GM21447 (cell line): ENCODE results near the gene LSP1.
"Not testable (repeated sequence)": the region's sequence is repeated elsewhere in the genome, so short reads cannot be mapped to it uniquely, and the experiment has no call there.

Experiments used
- ATAC-seq: cut with Tn5 transposase; IDR thresholded peaks from one replicate; pipeline ENCODE4 v1.9.1; 2021; ENCODE audit not compliant: unreplicated experiment

LSP1 gene, protein sequence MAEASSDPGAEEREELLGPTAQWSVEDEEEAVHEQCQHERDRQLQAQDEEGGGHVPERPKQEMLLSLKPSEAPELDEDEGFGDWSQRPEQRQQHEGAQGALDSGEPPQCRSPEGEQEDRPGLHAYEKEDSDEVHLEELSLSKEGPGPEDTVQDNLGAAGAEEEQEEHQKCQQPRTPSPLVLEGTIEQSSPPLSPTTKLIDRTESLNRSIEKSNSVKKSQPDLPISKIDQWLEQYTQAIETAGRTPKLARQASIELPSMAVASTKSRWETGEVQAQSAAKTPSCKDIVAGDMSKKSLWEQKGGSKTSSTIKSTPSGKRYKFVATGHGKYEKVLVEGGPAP

DNA sequence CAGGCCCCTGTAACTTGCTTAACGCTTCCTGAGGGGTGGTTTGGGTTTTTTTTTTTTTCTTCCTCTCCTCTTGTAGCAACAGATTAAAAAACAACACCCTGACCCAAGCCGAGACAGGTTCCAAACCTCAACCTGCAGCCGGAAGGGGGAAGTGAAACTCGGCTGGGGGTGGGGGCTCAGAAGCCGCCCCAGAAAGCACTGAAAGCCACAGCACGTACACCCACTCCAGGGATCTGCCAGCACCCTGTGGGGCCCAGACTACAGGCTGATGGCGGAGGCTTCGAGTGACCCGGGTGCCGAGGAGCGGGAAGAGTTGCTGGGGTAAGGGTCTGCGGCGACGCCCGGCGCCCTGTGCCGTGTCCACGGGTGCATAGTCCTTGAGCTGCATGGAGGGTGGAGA lies at the start of gene LSP1:
Gene LSP1 (plus strand): TSS at position 208 of the 400 bp plus-strand sequence. CDS start 61 bp downstream, at position 269.
- peak; percentile 40 for ATAC-seq

- ATAC-seq: no peak
Observed at GRCh38 chr11:1803246-1803645, 49.6 kb upstream of the LSP1 start.

GRCh38 chr11:1803835-1804519 lies 48.9 kb upstream of the LSP1 start:
- not testable (repeated sequence) for ATAC-seq

DNA sequence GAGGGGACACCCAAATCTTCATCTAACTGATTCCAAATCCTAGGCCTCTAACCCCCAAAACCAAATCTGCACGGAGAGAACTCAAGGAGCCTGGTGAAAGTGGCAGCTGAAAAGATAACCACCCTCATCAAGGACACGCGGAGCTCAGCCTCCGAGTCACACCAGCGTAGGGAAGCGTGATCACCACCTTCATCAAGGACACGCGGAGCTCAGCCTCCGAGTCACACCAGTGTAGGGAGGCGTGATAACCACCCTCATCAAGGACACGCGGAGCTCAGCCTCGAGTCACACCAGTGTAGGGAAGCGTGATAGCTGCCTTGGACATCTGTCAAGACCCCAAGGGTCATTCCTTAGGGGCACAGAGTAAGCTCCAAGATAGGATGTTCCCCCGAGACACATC lies 47.4 kb upstream of the LSP1 start:
- ATAC-seq: no peak

- no peak for ATAC-seq
Observed at GRCh38 chr11:1807264-1807995, 45.5 kb upstream of the LSP1 start.

GRCh38 chr11:1810761-1811160 lies 42.1 kb upstream of the LSP1 start:
- ATAC-seq: no peak

GRCh38 chr11:1812274-1812673 lies 40.6 kb upstream of the LSP1 start:
- ATAC-seq: no peak

DNA sequence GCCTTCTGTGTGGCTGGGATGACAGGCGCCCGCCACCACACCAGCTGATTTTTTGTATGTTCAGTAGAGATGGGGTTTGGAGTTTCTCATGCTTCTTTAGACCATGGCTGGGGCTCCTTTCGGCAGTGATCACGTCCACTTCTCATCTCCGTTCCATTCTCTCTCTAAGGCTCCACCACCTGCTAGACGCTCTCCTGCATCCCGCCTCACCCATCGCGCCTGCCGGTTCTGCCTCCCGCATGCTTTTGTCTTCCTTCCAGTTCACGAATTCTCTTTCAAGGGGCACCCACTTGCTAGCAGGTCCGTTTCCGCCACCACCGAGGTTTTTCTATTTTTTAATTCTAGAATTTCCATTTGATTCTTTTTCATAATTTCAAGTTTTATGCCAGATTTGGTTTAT lies 40.1 kb upstream of the LSP1 start:
- ATAC-seq: no peak

- not testable (repeated sequence) for ATAC-seq
Observed at GRCh38 chr11:1813356-1813755, 39.5 kb upstream of the LSP1 start.

DNA sequence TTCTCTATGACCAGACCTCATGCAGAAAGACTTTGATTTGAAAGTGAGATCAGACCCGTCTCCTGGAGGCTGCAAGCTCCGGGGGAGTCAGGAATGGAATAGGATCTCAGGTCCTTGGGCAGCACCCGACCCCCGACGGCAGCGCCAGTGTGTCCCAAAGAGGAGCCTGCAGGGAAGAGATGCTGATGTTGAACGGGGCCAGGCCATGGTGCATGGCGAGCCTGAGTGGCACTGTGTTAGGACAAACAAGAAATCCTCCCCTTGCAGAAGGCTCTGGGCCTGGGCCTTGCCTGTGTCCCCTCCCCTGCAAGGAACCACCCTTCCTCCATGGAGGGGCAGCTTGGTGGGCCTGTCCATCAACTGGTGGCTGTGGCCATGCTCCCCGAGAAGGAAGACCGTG lies 38.2 kb upstream of the LSP1 start:
- no peak for ATAC-seq

- ATAC-seq: no peak
Observed at GRCh38 chr11:1815311-1815710, 37.6 kb upstream of the LSP1 start.

- no peak for ATAC-seq
Observed at GRCh38 chr11:1815751-1816150, 37.1 kb upstream of the LSP1 start.

DNA sequence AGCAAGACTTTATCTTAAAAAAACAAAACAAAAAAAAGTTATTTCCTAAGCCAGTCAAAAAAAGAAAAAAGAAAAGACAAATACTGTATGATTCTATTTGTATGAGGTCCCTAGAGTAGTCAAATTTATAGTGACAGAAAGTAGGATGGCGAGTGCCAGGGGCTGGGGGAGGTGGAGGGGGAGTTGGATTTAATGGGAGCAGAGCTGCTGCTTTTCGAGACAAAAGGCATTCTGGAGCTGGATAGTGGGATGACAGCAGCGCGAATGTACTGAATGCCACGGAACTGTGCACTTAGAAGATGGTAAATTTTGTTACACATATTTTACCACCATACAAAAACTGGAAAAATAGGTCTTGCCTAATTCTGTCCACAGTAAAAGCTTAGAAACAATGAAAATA lies 35.9 kb upstream of the LSP1 start:
- ATAC-seq: no peak

GRCh38 chr11:1817511-1817910 lies 35.4 kb upstream of the LSP1 start:
- no peak for ATAC-seq

GRCh38 chr11:1819074-1819473 lies 33.8 kb upstream of the LSP1 start:
- no peak for ATAC-seq

DNA sequence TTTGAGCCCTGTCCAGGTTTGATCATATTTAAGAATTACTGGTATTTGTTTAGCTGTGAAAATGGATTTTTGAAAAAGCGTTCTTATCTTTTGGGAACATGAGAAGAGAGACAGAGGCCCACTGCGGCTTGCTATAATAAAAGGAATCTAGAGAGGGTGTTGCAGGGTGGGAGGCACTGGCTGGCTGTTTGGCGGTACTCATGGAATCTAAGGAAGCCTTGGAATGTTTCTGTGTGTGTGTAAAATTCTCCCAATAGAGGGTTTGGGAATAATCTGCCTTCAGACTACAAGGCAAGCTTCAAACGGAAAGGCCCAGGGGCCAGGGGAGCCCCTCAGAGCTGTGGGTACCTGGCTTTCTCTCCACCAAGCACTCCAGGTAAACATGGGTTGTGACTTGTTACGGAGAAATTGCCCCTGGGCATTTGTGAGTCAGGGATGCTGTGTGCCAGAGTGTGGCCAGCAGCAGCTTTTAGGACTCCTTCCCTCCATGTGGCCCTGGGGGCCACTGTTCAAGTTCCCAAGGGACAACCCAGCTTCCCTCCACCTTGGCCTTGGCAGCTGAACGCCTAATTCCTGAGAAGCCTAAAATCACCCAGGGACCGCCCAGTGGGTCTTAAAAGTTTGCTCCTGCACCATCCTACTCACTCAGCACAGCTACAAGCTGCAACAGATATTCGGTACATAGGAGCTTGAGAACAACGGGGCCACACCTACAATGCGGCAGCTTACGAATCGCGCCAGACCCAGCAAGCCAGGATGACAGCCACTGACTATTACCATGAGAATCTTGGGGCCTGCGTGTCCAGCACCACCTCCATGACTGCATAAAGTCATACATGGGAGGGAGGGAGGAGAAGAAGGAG lies 32.2 kb upstream of the LSP1 start:
- ATAC-seq: no peak

GRCh38 chr11:1821562-1821961 lies 31.3 kb upstream of the LSP1 start:
- no peak for ATAC-seq

GRCh38 chr11:1822648-1823375 lies 30.1 kb upstream of the LSP1 start:
- no peak for ATAC-seq

- ATAC-seq: no peak
Observed at GRCh38 chr11:1823376-1824220, 29.3 kb upstream of the LSP1 start.
